Natural killer cell (primary cell): ENCODE results near the gene MEGF6. TPM values are rescaled to one million over a fixed set of nuclear protein-coding genes. Genes with fewer than 3 reads are reported as not detected.

ENCODE experiments used
- ATAC-seq, 3 donors: fragments of 150-1000 bp in 2 of 3; fragments of 200-7000 bp in 1 of 3; cut with Tn5 transposase; 1 replicate in 1 of 3; 2 replicates in 2 of 3; pipeline ENCODE4 v1.10.0; 2021; ENCODE audit warnings: mild to moderate bottlenecking in 2 of 3, moderate library complexity in 2 of 3
- DNase-seq, 2 donors: peaks; one replicate each; pipeline versions ENCODE4 v3.0.0 to v3.0.0-alpha.2; 2013 to 2021; ENCODE audit warnings: mixed read lengths in 1 of 2
- H3K27ac ChIP-seq: one replicate; pipeline ENCODE4 v1.5.1; 2013; ENCODE audit warnings: mild to moderate bottlenecking, low read length
- H3K27me3 ChIP-seq: one replicate; pipeline ENCODE4 v1.6.1; 2013; ENCODE audit warnings: low read length; ENCODE audit not compliant: control insufficient read depth, insufficient read depth
- H3K36me3 ChIP-seq: one replicate; pipeline ENCODE4 v1.6.1; 2013; ENCODE audit warnings: low read length; ENCODE audit not compliant: control insufficient read depth, insufficient read depth
- H3K4me1 ChIP-seq: one replicate; pipeline ENCODE4 v1.6.1; 2013; ENCODE audit warnings: low read length; ENCODE audit not compliant: control insufficient read depth, insufficient read depth
- H3K4me3 ChIP-seq: one replicate; pipeline ENCODE4 v1.5.1; 2013; ENCODE audit warnings: low read length
- H3K9me3 ChIP-seq: one replicate; pipeline ENCODE4 v1.6.1; 2013; ENCODE audit warnings: low read length; ENCODE audit not compliant: control insufficient read depth, insufficient read depth
- H3K27ac Mint-ChIP-seq, 2 donors: one replicate each; pipeline ENCODE4 v1.8.0; 2022; ENCODE audit warnings: mild to moderate bottlenecking in 2 of 2, mixed read lengths in 2 of 2, moderate library complexity in 1 of 2
- H3K27me3 Mint-ChIP-seq, 2 donors: one replicate each; pipeline ENCODE4 v1.8.0; 2022; ENCODE audit warnings: low read depth in 2 of 2, mixed read lengths in 2 of 2
- H3K36me3 Mint-ChIP-seq: one replicate; pipeline ENCODE4 v1.8.0; 2022; ENCODE audit warnings: mixed read lengths
- H3K4me1 Mint-ChIP-seq, 2 donors: one replicate each; pipeline ENCODE4 v1.8.0; 2022; ENCODE audit warnings: mixed read lengths in 2 of 2
- H3K4me3 Mint-ChIP-seq: one replicate; pipeline ENCODE4 v1.8.0; 2022; ENCODE audit warnings: mild to moderate bottlenecking, moderate library complexity, mixed read lengths
- H3K9me3 Mint-ChIP-seq, 2 donors: one replicate each; pipeline ENCODE4 v1.8.0; 2022; ENCODE audit warnings: mixed read lengths in 2 of 2
- CTCF ChIP-seq: fragments of 200-600 bp; IDR thresholded peaks from one replicate; pipeline ENCODE4 v1.8.0; 2022; ENCODE audit warnings: antibody characterized with exemption
- whole genome bisulfite sequencing: methylation state at CpG from one replicate; pipeline ENCODE4 v1.1.7; 2013; ENCODE audit warnings: missing lambda C conversion rate; ENCODE audit not compliant: insufficient coverage; 5-methylcytosine and 5-hydroxymethylcytosine counted together
- intact Hi-C: fragments of 100-400 bp; cut with micrococcal nuclease; formaldehyde crosslinking; loops from one replicate; pipeline ENCODE4 v1.14.2; 2022
- total RNA-seq, 4 donors: library from RNA; stranded (reverse); fragments of 120-200 nt in 1 of 4; gene quantifications; one replicate each; pipeline versions ENCODE4 v1.2.3 to v1.2.4, GENCODE V29; 2013 to 2022

Gene MEGF6
- total RNA-seq, 3 donors from 2014 or later (not counting 1 experiment from before 2014, with no cell fraction given): 3.1 to 15.6 (median 5.1) TPM

- Histone ChIP-seq H3K27me3 (no peaks in the 10 kb centered on the region), H3K27ac (no peak overlapping the region), H3K4me1 (peaks cover 24% of the 10 kb centered on the region), H3K9me3 (no peaks in the 10 kb centered on the region), H3K36me3 (peaks cover 19% of the 10 kb centered on the region), H3K4me3 (no peak overlapping the region)
- peak overlapping the region; percentile 99 for H3K4me3 Mint-ChIP-seq
- no peak for DNase-seq
- intact Hi-C loops: no loop called here
- H3K27me3 Mint-ChIP-seq: no peaks in the 10 kb centered on the region
- WGBS: 100% methylated on average over 2 of the region's 4 CpGs
- no peak for ATAC-seq
- H3K36me3 Mint-ChIP-seq: no peaks in the 10 kb centered on the region
- no peaks in the 10 kb centered on the region for H3K9me3 Mint-ChIP-seq
- no peak for TF ChIP-seq CTCF
- H3K27ac Mint-ChIP-seq: peak overlapping the region; percentile 94 to 99
- peaks cover 37 to 42% of the 10 kb centered on the region in 2 donors for H3K4me1 Mint-ChIP-seq
Measured at GRCh38 chr1:3626025-3626424, 14.7 kb upstream of the MEGF6 start.

- peak overlapping the region; percentile 8 for H3K27ac ChIP-seq
- H3K4me3 ChIP-seq: peak overlapping the region; percentile 34
- ATAC-seq: peak in 2 of 3 donors; percentile 6 to 40
- no peaks in the 10 kb centered on the region for H3K27me3 ChIP-seq
- Mint-ChIP-seq H3K9me3 (no peaks in the 10 kb centered on the region), H3K36me3 (no peaks in the 10 kb centered on the region), H3K27me3 (no peaks in the 10 kb centered on the region), H3K4me1 (peaks cover 41 to 49% of the 10 kb centered on the region in 2 donors), H3K27ac (peak overlapping the region; percentile 94 to 99), H3K4me3 (peak overlapping the region; percentile 99)
- 6% methylated on average over 71 of the region's 71 CpGs for WGBS
- H3K4me1 ChIP-seq: peaks cover 28% of the 10 kb centered on the region
- peaks cover 19% of the 10 kb centered on the region for H3K36me3 ChIP-seq
- DNase-seq: peak; percentile 31 to 61
- no peak for TF ChIP-seq CTCF
- intact Hi-C loops: no loop called here
- H3K9me3 ChIP-seq: no peaks in the 10 kb centered on the region
Measured at GRCh38 chr1:3625151-3625907, 14.0 kb upstream of the MEGF6 start.

- Histone ChIP-seq H3K27ac (peak within 1 kb of the TSS; percentile 68), H3K4me1 (peaks cover 28% of the 10 kb centered on the region)
Measured at GRCh38 chr1:3624200-3625136, 13.2 kb upstream of the MEGF6 start, which contains the start of gene TPRG1L. Gene TPRG1L (plus strand): TSS chr1:3625015. CDS start chr1:3625073, 58 bp downstream.

More at GRCh38 chr1:3624200-3625136, 13.2 kb upstream of the MEGF6 start, which contains the start of gene TPRG1L:
- Mint-ChIP-seq H3K27ac (peak within 1 kb of the TSS; percentile 94 to 99), H3K27me3 (no peaks in the 10 kb centered on the region), H3K4me3 (peak within 1 kb of the TSS; percentile 99), H3K36me3 (no peaks in the 10 kb centered on the region), H3K4me1 (peaks cover 46 to 50% of the 10 kb centered on the region in 2 donors), H3K9me3 (no peaks in the 10 kb centered on the region)
- Histone ChIP-seq H3K27me3 (no peaks in the 10 kb centered on the region), H3K9me3 (no peaks in the 10 kb centered on the region), H3K36me3 (peaks cover 19% of the 10 kb centered on the region), H3K4me3 (peak within 1 kb of the TSS; percentile 91)
- under 1% methylated on average over 108 of the region's 108 CpGs for WGBS
- ATAC-seq (peak; percentile 95 to 98 (median 95)), DNase-seq (peak; percentile 98 to 99)
- intact Hi-C loops: no loop called here
- no peak for TF ChIP-seq CTCF
